Uterus (tissue), 2 donors: ENCODE data around the gene ENPP3.

Experiments
- CTCF ChIP-seq, 4 experiments: fragments of 200-600 bp in 2 of 4; fragments of 450-650 bp in 2 of 4; sonication (generic) in 2 of 4; IDR thresholded peaks; one replicate each; pipeline ENCODE4 v1.5.1; 2016 to 2019; ENCODE audit warnings: antibody characterized with exemption in 4 of 4, mild to moderate bottlenecking in 2 of 4, moderate library complexity in 1 of 4
- POLR2A ChIP-seq, 2 donors: fragments of 450-650 bp; IDR thresholded peaks; one replicate each; pipeline ENCODE4 v1.6.1; 2016; ENCODE audit warnings: antibody characterized with exemption in 2 of 2, mild to moderate bottlenecking in 1 of 2, moderate library complexity in 1 of 2

GRCh38 chr6:131692589-131692988 lies 55.5 kb downstream of the ENPP3 start:
- TF ChIP-seq POLR2A (IDR thresholded peaks at IDR 0.05): no peak
- no peak for TF ChIP-seq CTCF (IDR thresholded peaks at IDR 0.05)
